OCI-LY1 (cell line): ENCODE measurements around the gene BDH1.
A peak's percentile ranks its signal among the peaks of the same experiment; 100 is the strongest.

Source experiments
- H2AFZ ChIP-seq: fragments of 200-600 bp; sonication (generic), shearing (Covaris generic); 2 replicates; pipeline ENCODE4 v1.6.0; 2014; ENCODE audit warnings: antibody characterized with exemption, mild to moderate bottlenecking, low read length
- H3F3A ChIP-seq: fragments of 200-600 bp; sonication (generic), shearing (Covaris generic); 2 replicates; pipeline ENCODE4 v1.6.0; 2014; ENCODE audit warnings: mild to moderate bottlenecking, antibody characterized with exemption, low read length, moderate library complexity; ENCODE audit not compliant: insufficient read depth
- H3K27ac ChIP-seq: fragments of 200-600 bp; sonication (generic); 2 replicates; pipeline ENCODE4 v1.5.1; 2014; ENCODE audit warnings: low read length, mixed run types, mild to moderate bottlenecking, low read depth; ENCODE audit not compliant: poor library complexity, severe bottlenecking
- H3K27me3 ChIP-seq: fragments of 200-600 bp; sonication (generic); 2 replicates; pipeline ENCODE4 v1.6.0; 2014; ENCODE audit warnings: antibody characterized with exemption, mild to moderate bottlenecking, low read length, moderate library complexity; ENCODE audit not compliant: insufficient read depth
- H3K36me3 ChIP-seq: fragments of 200-600 bp; sonication (generic); 2 replicates; pipeline ENCODE4 v1.6.1; 2014; ENCODE audit warnings: mild to moderate bottlenecking, antibody characterized with exemption, low read length, moderate library complexity, mixed read lengths; ENCODE audit not compliant: insufficient read depth
- H3K4me1 ChIP-seq: fragments of 200-600 bp; sonication (generic); 2 replicates; pipeline ENCODE4 v1.5.1; 2014; ENCODE audit warnings: mild to moderate bottlenecking, low read length, moderate library complexity; ENCODE audit not compliant: insufficient read depth, severe bottlenecking
- H3K4me2 ChIP-seq: fragments of 200-600 bp; sonication (generic), shearing (Covaris generic); 2 replicates; pipeline ENCODE4 v1.6.1; 2014; ENCODE audit warnings: low read length
- H3K4me3 ChIP-seq: fragments of 200-600 bp; sonication (generic); 2 replicates; pipeline ENCODE4 v1.5.1; 2014; ENCODE audit warnings: low read length, low read depth, mild to moderate bottlenecking, mixed read lengths; ENCODE audit not compliant: poor library complexity, severe bottlenecking
- H3K79me2 ChIP-seq: fragments of 200-600 bp; shearing (Covaris generic); 2 replicates; pipeline ENCODE4 v1.6.1; 2016; ENCODE audit warnings: mixed run types, low read length, mixed read lengths; ENCODE audit not compliant: insufficient read depth
- H3K9ac ChIP-seq: fragments of 200-600 bp; sonication (generic), shearing (Covaris generic); 2 replicates; pipeline ENCODE4 v1.6.1; 2014; ENCODE audit warnings: mild to moderate bottlenecking, low read length, mixed read lengths
- H3K9me2 ChIP-seq: fragments of 200-600 bp; sonication (generic), shearing (Covaris generic); 2 replicates; pipeline ENCODE4 v1.6.1; 2014; ENCODE audit warnings: low read depth, mild to moderate bottlenecking, low read length, mixed read lengths
- H3K9me3 ChIP-seq: fragments of 200-600 bp; shearing (Covaris generic); 2 replicates; pipeline ENCODE4 v1.6.1; 2014; ENCODE audit warnings: low read length, mixed read lengths
- H4K20me1 ChIP-seq: fragments of 200-600 bp; sonication (generic), shearing (Covaris generic); 2 replicates; pipeline ENCODE4 v1.6.0; 2016; ENCODE audit warnings: mild to moderate bottlenecking, low read length; ENCODE audit not compliant: insufficient read depth
- EZH2 ChIP-seq: fragments of 200-600 bp; sonication (generic), shearing (Covaris generic); IDR thresholded peaks from 2 replicates; pipeline ENCODE4 v1.8.0; 2017; ENCODE audit warnings: borderline replicate concordance, mixed run types, mild to moderate bottlenecking, antibody characterized with exemption, low read length, moderate library complexity, mixed read lengths
- TF ChIP-seq, protein P1 (sequence below): fragments of 200-600 bp; sonication (generic), shearing (Covaris generic); IDR thresholded peaks from 2 replicates; pipeline ENCODE4 v1.5.1; 2017; ENCODE audit warnings: mild to moderate bottlenecking, antibody characterized with exemption, low read length, moderate library complexity, mixed read lengths

BDH1 gene

GRCh38 chr3:197513953-197514785 lies 41.6 kb downstream of the BDH1 start:
- 0 out of 2 replicates have a peak, but pooled peaks cover 4% of the 10 kb centered on the region for H3F3A ChIP-seq
- H3K9me2 ChIP-seq, result no peaks in the 10 kb centered on the region
- H3K4me3 ChIP-seq, result no peak overlapping the region
- H3K27ac ChIP-seq, result peak overlapping the region; percentile 29
- H3K79me2 ChIP-seq, result no peaks in the 10 kb centered on the region
- no peak overlapping the region for H3K9ac ChIP-seq
- H3K9me3 ChIP-seq, result no peaks in the 10 kb centered on the region
- peaks cover 42% of the 10 kb centered on the region for H3K36me3 ChIP-seq
- no peak overlapping the region for H2AFZ ChIP-seq
- no peaks in the 10 kb centered on the region for H3K27me3 ChIP-seq
- peaks cover 16% of the 10 kb centered on the region for H3K4me1 ChIP-seq
- TF ChIP-seq, protein P1, sequence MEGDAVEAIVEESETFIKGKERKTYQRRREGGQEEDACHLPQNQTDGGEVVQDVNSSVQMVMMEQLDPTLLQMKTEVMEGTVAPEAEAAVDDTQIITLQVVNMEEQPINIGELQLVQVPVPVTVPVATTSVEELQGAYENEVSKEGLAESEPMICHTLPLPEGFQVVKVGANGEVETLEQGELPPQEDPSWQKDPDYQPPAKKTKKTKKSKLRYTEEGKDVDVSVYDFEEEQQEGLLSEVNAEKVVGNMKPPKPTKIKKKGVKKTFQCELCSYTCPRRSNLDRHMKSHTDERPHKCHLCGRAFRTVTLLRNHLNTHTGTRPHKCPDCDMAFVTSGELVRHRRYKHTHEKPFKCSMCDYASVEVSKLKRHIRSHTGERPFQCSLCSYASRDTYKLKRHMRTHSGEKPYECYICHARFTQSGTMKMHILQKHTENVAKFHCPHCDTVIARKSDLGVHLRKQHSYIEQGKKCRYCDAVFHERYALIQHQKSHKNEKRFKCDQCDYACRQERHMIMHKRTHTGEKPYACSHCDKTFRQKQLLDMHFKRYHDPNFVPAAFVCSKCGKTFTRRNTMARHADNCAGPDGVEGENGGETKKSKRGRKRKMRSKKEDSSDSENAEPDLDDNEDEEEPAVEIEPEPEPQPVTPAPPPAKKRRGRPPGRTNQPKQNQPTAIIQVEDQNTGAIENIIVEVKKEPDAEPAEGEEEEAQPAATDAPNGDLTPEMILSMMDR, result no peak
- TF ChIP-seq EZH2, result no peak
- no peaks in the 10 kb centered on the region for H4K20me1 ChIP-seq
- no peak overlapping the region for H3K4me2 ChIP-seq

- TF ChIP-seq, protein P1, result no peak
- no peak for TF ChIP-seq EZH2
- no peaks in the 10 kb centered on the region for H4K20me1 ChIP-seq
- H2AFZ ChIP-seq, result no peak overlapping the region
- H3K9me2 ChIP-seq, result no peaks in the 10 kb centered on the region
- H3K9me3 ChIP-seq, result no peaks in the 10 kb centered on the region
- no peak overlapping the region for H3K4me3 ChIP-seq
- peak overlapping the region; percentile 29 for H3K27ac ChIP-seq
- peaks cover 39% of the 10 kb centered on the region for H3K36me3 ChIP-seq
- H3K4me1 ChIP-seq, result peaks cover 16% of the 10 kb centered on the region
- no peaks in the 10 kb centered on the region for H3K79me2 ChIP-seq
- H3K27me3 ChIP-seq, result no peaks in the 10 kb centered on the region
- no peak overlapping the region for H3K4me2 ChIP-seq
- H3K9ac ChIP-seq, result no peak overlapping the region
- H3F3A ChIP-seq, result no peaks in the 10 kb centered on the region
These were observed 42.8 kb downstream of the BDH1 start for GRCh38 chr3:197512691-197513571.

DNA sequence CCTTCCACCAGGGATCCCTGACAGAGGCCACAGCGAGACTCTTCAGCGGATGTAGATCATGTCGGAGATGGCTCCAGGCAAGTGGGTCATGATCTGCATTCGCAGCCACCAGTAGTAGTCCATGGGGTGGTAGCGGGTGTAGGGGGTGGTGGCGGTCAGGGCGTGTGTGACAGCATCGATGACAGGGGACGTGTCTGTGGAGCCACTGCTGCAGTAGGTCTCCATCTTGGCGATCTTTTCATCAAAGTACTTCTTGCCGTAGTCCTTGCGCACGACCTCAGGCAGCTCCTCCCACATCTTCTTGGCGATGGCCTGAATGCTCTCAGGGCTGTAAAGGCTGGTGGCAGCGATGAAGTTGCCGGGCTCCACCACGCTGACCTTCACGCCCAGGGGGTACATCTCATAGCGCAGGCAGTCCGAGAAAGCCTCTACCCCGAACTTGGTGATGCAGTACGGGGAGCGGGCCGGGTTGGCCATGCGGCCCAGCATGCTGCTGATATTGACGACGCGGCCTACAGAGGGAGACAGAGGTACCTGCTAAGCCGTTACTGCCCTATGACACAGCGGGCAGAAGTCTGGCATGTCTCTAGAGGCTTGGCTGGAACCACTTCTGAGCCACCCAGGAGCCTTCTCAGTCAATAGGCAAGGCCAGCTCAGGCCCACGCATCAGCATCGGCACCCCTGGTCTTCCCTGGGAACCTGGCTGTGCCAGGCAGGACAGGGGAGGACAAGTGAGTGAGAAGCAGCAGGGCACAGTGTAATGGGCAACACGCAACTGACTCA lies 43.7 kb downstream of the BDH1 start:
- peaks cover 39% of the 10 kb centered on the region for H3K36me3 ChIP-seq
- H3K27me3 ChIP-seq, result no peaks in the 10 kb centered on the region
- no peaks in the 10 kb centered on the region for H3F3A ChIP-seq
- peaks cover 12% of the 10 kb centered on the region for H3K4me1 ChIP-seq
- H3K9me2 ChIP-seq, result no peaks in the 10 kb centered on the region
- H4K20me1 ChIP-seq, result no peaks in the 10 kb centered on the region
- H3K79me2 ChIP-seq, result no peaks in the 10 kb centered on the region
- no peak overlapping the region for H3K9ac ChIP-seq
- no peak overlapping the region for H3K27ac ChIP-seq
- H3K4me3 ChIP-seq, result no peak overlapping the region
- H2AFZ ChIP-seq, result no peak overlapping the region
- no peaks in the 10 kb centered on the region for H3K9me3 ChIP-seq
- no peak for TF ChIP-seq EZH2
- TF ChIP-seq, protein P1, result no peak
- H3K4me2 ChIP-seq, result no peak overlapping the region
